ENCODE results near the gene SH2D1A.

DNA sequence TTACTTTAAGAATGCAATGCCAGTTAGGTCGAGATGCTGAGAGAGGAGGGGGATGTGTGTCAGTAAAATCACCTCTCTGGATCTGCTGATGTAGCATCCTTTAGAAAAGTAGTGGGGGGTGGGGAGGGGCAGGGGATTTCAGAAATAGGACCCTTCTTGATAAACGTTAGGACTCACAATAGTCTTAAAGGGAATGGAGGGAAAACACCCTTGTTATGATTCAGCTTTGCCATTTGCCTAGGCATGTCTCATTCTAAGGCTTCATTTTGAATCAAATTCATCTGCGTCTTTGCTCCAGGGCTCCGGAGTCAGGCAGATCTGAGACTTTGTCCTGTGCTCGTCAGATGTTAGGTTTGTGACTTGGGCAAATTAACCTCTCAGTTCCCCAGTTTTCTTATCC lies 879 bp downstream of the SH2D1A start:
- no peak for TF ChIP-seq EZH2 (IDR thresholded peaks at IDR 0.05; ENCODE audit: low read length, missing control alignments)
- no peak for TF ChIP-seq CTCF (conservative IDR thresholded peaks at IDR 0.05 in 1 of 2, IDR thresholded peaks at IDR 0.05 in 1 of 2; ENCODE audit: low read depth in 1 of 2, low read length in 2 of 2)
